ENCODE measurements around the gene LRP1. TPM values are rescaled to one million over a fixed set of nuclear protein-coding genes. Genes with fewer than 3 reads are reported as not detected.

Gene LRP1
- total and polyA plus RNA-seq, 2 of the 13 experiments (the other 11 are each of a cell fraction or from before 2014, with no cell fraction given) = 14.7 to 30.8 TPM

DNA sequence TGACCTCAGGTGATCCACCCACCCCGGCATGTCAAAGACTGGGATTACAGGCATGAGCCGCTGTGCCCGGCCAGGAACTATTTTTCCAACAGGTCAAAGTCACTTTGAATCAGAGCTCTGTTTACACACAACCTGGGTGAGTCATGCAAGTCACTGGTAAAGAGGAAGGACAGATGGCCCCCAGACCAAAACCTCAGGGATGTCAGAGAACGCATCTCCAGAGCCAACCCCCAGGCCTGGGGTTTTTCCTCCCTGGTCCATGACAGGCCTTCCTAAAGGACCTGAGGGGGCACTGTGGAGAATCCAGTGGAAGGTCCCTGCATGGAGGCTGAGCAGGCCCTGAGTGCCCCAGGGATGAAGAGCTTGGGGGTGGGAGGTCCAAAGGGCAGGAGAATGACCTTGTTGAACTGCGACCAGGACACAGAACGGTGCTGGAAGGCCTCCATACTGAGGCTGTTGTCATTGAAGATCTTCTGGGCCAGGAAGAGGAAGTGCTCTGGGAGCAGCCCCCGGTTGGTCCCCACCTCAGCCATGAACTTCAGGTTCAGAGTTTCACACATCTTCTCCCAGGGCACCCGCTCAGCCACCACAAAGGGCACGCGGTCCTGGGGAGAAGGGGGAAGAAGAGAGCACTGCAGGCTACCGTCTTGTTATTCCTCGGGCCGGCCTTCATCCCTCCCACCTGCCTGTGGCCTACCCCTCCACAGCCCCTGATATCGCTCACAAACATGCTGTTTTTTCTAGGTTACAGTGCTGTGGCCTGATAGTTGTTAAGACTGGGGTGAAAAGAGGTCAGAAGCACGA, 26.2 kb upstream of the LRP1 start (continued):
- TF ChIP-seq, protein P1, sequence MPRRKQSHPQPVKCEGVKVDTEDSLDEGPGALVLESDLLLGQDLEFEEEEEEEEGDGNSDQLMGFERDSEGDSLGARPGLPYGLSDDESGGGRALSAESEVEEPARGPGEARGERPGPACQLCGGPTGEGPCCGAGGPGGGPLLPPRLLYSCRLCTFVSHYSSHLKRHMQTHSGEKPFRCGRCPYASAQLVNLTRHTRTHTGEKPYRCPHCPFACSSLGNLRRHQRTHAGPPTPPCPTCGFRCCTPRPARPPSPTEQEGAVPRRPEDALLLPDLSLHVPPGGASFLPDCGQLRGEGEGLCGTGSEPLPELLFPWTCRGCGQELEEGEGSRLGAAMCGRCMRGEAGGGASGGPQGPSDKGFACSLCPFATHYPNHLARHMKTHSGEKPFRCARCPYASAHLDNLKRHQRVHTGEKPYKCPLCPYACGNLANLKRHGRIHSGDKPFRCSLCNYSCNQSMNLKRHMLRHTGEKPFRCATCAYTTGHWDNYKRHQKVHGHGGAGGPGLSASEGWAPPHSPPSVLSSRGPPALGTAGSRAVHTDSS (CRISPR knock-in tag; conservative IDR thresholded peaks at IDR 0.05) = no peak
- TF ChIP-seq HOXA3 (CRISPR knock-in tag; IDR thresholded peaks at IDR 0.05) = peak; percentile 79
- TF ChIP-seq RFX1 (IDR thresholded peaks at IDR 0.05) = no peak
- TF ChIP-seq, protein P2, sequence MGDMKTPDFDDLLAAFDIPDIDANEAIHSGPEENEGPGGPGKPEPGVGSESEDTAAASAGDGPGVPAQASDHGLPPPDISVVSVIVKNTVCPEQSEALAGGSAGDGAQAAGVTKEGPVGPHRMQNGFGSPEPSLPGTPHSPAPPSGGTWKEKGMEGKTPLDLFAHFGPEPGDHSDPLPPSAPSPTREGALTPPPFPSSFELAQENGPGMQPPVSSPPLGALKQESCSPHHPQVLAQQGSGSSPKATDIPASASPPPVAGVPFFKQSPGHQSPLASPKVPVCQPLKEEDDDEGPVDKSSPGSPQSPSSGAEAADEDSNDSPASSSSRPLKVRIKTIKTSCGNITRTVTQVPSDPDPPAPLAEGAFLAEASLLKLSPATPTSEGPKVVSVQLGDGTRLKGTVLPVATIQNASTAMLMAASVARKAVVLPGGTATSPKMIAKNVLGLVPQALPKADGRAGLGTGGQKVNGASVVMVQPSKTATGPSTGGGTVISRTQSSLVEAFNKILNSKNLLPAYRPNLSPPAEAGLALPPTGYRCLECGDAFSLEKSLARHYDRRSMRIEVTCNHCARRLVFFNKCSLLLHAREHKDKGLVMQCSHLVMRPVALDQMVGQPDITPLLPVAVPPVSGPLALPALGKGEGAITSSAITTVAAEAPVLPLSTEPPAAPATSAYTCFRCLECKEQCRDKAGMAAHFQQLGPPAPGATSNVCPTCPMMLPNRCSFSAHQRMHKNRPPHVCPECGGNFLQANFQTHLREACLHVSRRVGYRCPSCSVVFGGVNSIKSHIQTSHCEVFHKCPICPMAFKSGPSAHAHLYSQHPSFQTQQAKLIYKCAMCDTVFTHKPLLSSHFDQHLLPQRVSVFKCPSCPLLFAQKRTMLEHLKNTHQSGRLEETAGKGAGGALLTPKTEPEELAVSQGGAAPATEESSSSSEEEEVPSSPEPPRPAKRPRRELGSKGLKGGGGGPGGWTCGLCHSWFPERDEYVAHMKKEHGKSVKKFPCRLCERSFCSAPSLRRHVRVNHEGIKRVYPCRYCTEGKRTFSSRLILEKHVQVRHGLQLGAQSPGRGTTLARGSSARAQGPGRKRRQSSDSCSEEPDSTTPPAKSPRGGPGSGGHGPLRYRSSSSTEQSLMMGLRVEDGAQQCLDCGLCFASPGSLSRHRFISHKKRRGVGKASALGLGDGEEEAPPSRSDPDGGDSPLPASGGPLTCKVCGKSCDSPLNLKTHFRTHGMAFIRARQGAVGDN (CRISPR knock-in tag; IDR thresholded peaks at IDR 0.05) = peak; percentile 90
- TF ChIP-seq, protein P3, sequence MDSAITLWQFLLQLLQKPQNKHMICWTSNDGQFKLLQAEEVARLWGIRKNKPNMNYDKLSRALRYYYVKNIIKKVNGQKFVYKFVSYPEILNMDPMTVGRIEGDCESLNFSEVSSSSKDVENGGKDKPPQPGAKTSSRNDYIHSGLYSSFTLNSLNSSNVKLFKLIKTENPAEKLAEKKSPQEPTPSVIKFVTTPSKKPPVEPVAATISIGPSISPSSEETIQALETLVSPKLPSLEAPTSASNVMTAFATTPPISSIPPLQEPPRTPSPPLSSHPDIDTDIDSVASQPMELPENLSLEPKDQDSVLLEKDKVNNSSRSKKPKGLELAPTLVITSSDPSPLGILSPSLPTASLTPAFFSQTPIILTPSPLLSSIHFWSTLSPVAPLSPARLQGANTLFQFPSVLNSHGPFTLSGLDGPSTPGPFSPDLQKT (CRISPR knock-in tag; IDR thresholded peaks at IDR 0.05; ENCODE audit: borderline replicate concordance) = no peak
- no peak for TF ChIP-seq PTBP1 (IDR thresholded peaks at IDR 0.05; ENCODE audit: low read depth, low read length, poor library complexity, severe bottlenecking)
- TF ChIP-seq ZNF451 (CRISPR knock-in tag; IDR thresholded peaks at IDR 0.05) = no peak
- no peak for TF ChIP-seq ZNF564 (CRISPR knock-in tag; IDR thresholded peaks at IDR 0.05)
- TF ChIP-seq NR2F6 (IDR thresholded peaks at IDR 0.05) = peak; percentile 74
- TF ChIP-seq NR2F6 (CRISPR knock-in tag; IDR thresholded peaks at IDR 0.05) = peak; percentile 72
- no peak for TF ChIP-seq REL (CRISPR knock-in tag; conservative IDR thresholded peaks at IDR 0.05)
- TF ChIP-seq RFX5 (IDR thresholded peaks at IDR 0.05; ENCODE audit: low read depth, low read length) = no peak
- peak; percentile 94 for TF ChIP-seq HMG20A (CRISPR knock-in tag; IDR thresholded peaks at IDR 0.05; ENCODE audit: borderline replicate concordance)
- TF ChIP-seq, protein P4, sequence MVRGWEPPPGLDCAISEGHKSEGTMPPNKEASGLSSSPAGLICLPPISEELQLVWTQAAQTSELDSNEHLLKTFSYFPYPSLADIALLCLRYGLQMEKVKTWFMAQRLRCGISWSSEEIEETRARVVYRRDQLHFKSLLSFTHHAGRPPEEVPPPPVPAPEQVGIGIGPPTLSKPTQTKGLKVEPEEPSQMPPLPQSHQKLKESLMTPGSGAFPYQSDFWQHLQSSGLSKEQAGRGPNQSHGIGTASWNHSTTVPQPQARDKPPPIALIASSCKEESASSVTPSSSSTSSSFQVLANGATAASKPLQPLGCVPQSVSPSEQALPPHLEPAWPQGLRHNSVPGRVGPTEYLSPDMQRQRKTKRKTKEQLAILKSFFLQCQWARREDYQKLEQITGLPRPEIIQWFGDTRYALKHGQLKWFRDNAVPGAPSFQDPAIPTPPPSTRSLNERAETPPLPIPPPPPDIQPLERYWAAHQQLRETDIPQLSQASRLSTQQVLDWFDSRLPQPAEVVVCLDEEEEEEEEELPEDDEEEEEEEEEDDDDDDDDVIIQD (CRISPR knock-in tag; IDR thresholded peaks at IDR 0.05; ENCODE audit: low read depth) = peak; percentile 61; the same call in 1 of the 2 replicates
- TF ChIP-seq ZNF761 (CRISPR knock-in tag; conservative IDR thresholded peaks at IDR 0.05) = no peak
- no peak for TF ChIP-seq ZC3H13 (CRISPR knock-in tag; IDR thresholded peaks at IDR 0.05)
- peak; percentile 98 for TF ChIP-seq HMG20B (CRISPR knock-in tag; conservative IDR thresholded peaks at IDR 0.05)
- TF ChIP-seq, protein P5, sequence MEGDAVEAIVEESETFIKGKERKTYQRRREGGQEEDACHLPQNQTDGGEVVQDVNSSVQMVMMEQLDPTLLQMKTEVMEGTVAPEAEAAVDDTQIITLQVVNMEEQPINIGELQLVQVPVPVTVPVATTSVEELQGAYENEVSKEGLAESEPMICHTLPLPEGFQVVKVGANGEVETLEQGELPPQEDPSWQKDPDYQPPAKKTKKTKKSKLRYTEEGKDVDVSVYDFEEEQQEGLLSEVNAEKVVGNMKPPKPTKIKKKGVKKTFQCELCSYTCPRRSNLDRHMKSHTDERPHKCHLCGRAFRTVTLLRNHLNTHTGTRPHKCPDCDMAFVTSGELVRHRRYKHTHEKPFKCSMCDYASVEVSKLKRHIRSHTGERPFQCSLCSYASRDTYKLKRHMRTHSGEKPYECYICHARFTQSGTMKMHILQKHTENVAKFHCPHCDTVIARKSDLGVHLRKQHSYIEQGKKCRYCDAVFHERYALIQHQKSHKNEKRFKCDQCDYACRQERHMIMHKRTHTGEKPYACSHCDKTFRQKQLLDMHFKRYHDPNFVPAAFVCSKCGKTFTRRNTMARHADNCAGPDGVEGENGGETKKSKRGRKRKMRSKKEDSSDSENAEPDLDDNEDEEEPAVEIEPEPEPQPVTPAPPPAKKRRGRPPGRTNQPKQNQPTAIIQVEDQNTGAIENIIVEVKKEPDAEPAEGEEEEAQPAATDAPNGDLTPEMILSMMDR (CRISPR knock-in tag; IDR thresholded peaks at IDR 0.05) = peak; percentile 58
- peak; percentile 22 for TF ChIP-seq NR2F2 (IDR thresholded peaks at IDR 0.05; ENCODE audit: borderline replicate concordance, low read depth)
- TF ChIP-seq ZNF530 (CRISPR knock-in tag; IDR thresholded peaks at IDR 0.05; ENCODE audit: low read depth) = no peak
- TF ChIP-seq ZNF777 (CRISPR knock-in tag; IDR thresholded peaks at IDR 0.05) = no peak

All from HepG2 (cell line).